SH-SY5Y (cell line): ENCODE results near the gene CCNY.

Source experiments
- GATA2 ChIP-seq: IDR thresholded peaks from 2 replicates; pipeline ENCODE4 v1.6.1; 2011; ENCODE audit warnings: mild to moderate bottlenecking, low read depth, low read length
- GATA3 ChIP-seq: IDR thresholded peaks from 2 replicates; pipeline ENCODE4 v1.6.1; 2011; ENCODE audit warnings: low read depth, mild to moderate bottlenecking, low read length, moderate library complexity

DNA sequence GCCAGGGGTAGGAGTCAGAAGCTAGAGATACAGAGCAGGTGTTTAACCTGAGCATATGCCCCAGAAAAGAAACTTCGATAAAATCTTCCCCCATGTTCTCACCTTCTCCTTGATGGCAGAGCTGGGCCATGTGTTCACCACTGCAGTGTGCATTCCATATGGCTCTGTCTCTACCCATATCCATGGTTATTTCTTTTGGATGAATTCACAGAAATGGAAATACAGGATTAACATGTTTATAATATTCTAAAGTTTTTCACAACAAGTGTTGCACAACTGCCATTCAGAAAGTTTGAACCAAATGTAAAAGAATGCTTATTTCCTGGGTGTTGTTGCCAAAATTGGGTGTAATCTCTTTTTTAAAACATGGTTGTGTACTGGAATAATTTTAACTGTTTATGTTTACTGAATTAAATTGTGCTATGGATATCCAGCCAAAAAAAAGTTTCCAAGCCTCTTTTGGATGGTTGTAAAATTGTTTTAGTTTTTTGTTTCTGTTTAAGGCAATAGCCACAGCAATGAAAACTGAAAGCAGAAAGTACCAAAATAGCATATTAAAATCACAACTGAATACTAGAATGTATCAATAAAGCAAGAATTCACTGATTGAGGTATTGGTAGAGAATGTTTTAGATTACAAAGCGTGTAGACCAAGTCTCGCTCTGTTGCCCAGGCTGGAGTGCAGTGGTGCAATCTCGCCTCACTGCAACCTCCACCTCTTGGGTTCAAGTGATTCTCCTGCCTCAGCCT is 19.9 kb upstream of the CCNY start:
- TF ChIP-seq GATA2 (no peak), GATA3 (no peak)
